Activated CD8-positive, alpha-beta memory T cell treated with anti-CD3 and anti-CD28 coated beads for 4 hours (primary cell): ENCODE data around the gene CLEC10A.
"Not testable (repeated sequence)": the region's sequence is repeated elsewhere in the genome, so short reads cannot be mapped to it uniquely, and the experiment has no call there.

Experiments
- DNase-seq, 2 donors: peaks; one replicate each; pipeline ENCODE4 v3.0.0-alpha.2; 2020; ENCODE audit warnings: low read depth in 2 of 2

Gene CLEC10A

GRCh38 chr17:7072406-7072805, 7.6 kb downstream of the CLEC10A start:
- DNase-seq: no peak

- DNase-seq: no peak
Observed at GRCh38 chr17:7070712-7071111, 9.3 kb downstream of the CLEC10A start.

GRCh38 chr17:7068268-7068667, 11.8 kb downstream of the CLEC10A start:
- DNase-seq: no peak

GRCh38 chr17:7067198-7067597, 12.9 kb downstream of the CLEC10A start:
- no peak for DNase-seq

- DNase-seq: no peak
Observed at GRCh38 chr17:7064261-7064660, 15.8 kb downstream of the CLEC10A start.

GRCh38 chr17:7063518-7064094, 16.4 kb downstream of the CLEC10A start:
- DNase-seq: no peak

GRCh38 chr17:7060165-7060891, 19.7 kb downstream of the CLEC10A start:
- DNase-seq: no peak

- no peak for DNase-seq
Observed at GRCh38 chr17:7058831-7059447, 21.1 kb downstream of the CLEC10A start.

- no peak for DNase-seq
Observed at GRCh38 chr17:7056386-7056785, 23.7 kb downstream of the CLEC10A start.

GRCh38 chr17:7050583-7050982, 29.5 kb downstream of the CLEC10A start:
- not testable (repeated sequence) for DNase-seq

GRCh38 chr17:7048968-7049367, 31.1 kb downstream of the CLEC10A start:
- no peak for DNase-seq

GRCh38 chr17:7047566-7047965, 32.5 kb downstream of the CLEC10A start:
- no peak for DNase-seq

- peak in 1 of 2 donors; percentile 63 for DNase-seq
Observed at GRCh38 chr17:7046725-7047397, 33.2 kb downstream of the CLEC10A start.

- no peak for DNase-seq
Observed at GRCh38 chr17:7046127-7046724, 33.8 kb downstream of the CLEC10A start.

GRCh38 chr17:7045492-7046126, 34.4 kb downstream of the CLEC10A start:
- no peak for DNase-seq

GRCh38 chr17:7043497-7044198, 36.4 kb downstream of the CLEC10A start, which contains the start of gene SLC16A11:
SLC16A11 (minus strand) TSS chr17:7044092; CDS start chr17:7043513, 579 bp downstream.
- no peak for DNase-seq

- DNase-seq: no peak
Observed at GRCh38 chr17:7043182-7043496, 36.9 kb downstream of the CLEC10A start.

GRCh38 chr17:7042501-7043181, 37.4 kb downstream of the CLEC10A start:
- DNase-seq: no peak

- DNase-seq: no peak
Observed at GRCh38 chr17:7041607-7042500, 38.2 kb downstream of the CLEC10A start.
